Smooth muscle cell (in vitro differentiated cells): Measurements from ENCODE around the gene PTPN14. TPM values are rescaled to one million over a fixed set of nuclear protein-coding genes. Genes with fewer than 3 reads are reported as not detected.

Source experiments
- DNase-seq: peaks from one replicate; lab custom pipeline; 2025; ENCODE audit not compliant: unreplicated experiment; lab: John Stamatoyannopoulos, UW
- H2AFZ ChIP-seq: fragments of 200-600 bp; sonication (generic); 2 replicates; pipeline ENCODE4 v1.6.0; 2016; ENCODE audit warnings: antibody characterized with exemption, low read depth, mild to moderate bottlenecking
- H3F3A ChIP-seq: fragments of 200-600 bp; sonication (generic); 2 replicates; pipeline ENCODE4 v1.6.0; 2017; ENCODE audit warnings: antibody characterized with exemption, low read depth
- H3K27ac ChIP-seq: fragments of 200-600 bp; sonication (generic); 2 replicates; pipeline ENCODE4 v1.5.1; 2016; ENCODE audit warnings: low read depth, mild to moderate bottlenecking
- H3K27me3 ChIP-seq: fragments of 200-600 bp; sonication (generic); 2 replicates; pipeline ENCODE4 v1.6.1; 2016; ENCODE audit warnings: low read depth, mild to moderate bottlenecking
- H3K36me3 ChIP-seq: fragments of 200-600 bp; sonication (generic); 2 replicates; pipeline ENCODE4 v1.5.1; 2016; ENCODE audit warnings: low read depth
- H3K4me1 ChIP-seq: fragments of 200-600 bp; sonication (generic); 2 replicates; pipeline ENCODE4 v1.5.1; 2016; ENCODE audit warnings: low read depth
- H3K4me2 ChIP-seq: fragments of 200-600 bp; sonication (generic); 2 replicates; pipeline ENCODE4 v1.6.0; 2016; ENCODE audit warnings: mild to moderate bottlenecking
- H3K4me3 ChIP-seq: fragments of 200-600 bp; sonication (generic); 2 replicates; pipeline ENCODE4 v1.5.1; 2016; ENCODE audit warnings: mild to moderate bottlenecking
- H3K79me2 ChIP-seq: fragments of 200-600 bp; sonication (generic); 2 replicates; pipeline ENCODE4 v1.6.0; 2016; ENCODE audit warnings: low read depth, mild to moderate bottlenecking
- H3K9ac ChIP-seq: fragments of 200-600 bp; sonication (generic); 2 replicates; pipeline ENCODE4 v1.6.0; 2016; ENCODE audit warnings: low read depth
- H3K9me3 ChIP-seq: fragments of 200-600 bp; sonication (generic); replicated peaks from 2 replicates; pipeline ENCODE4 v1.5.1; 2016; ENCODE audit warnings: low read depth
- H4K20me1 ChIP-seq: fragments of 200-600 bp; sonication (generic); 2 replicates; pipeline ENCODE4 v1.6.0; 2016; ENCODE audit warnings: low read depth
- CTCF ChIP-seq: fragments of 200-600 bp; sonication (generic); IDR thresholded peaks from 2 replicates; pipeline ENCODE4 v1.5.1; 2017; ENCODE audit warnings: borderline replicate concordance, mild to moderate bottlenecking, antibody characterized with exemption; ENCODE audit not compliant: insufficient read depth, poor library complexity, severe bottlenecking
- WGBS: methylation state at CpG from one replicate; pipeline ENCODE4 v1.1.7; 2016; ENCODE audit warnings: low lambda C conversion rate; 5-methylcytosine and 5-hydroxymethylcytosine counted together
- polyA plus RNA-seq: library from polyadenylated mRNA; unstranded; fragments of >200 nt; fragmentation: Nextera tagmentation; extraction: Ambion mirVana; gene quantifications from 2 replicates; pipeline ENCODE4 v1.2.1, GENCODE V29; 2016
- total RNA-seq: library from RNA; depleted of rRNA; stranded (reverse); fragments of >200 nt; gene quantifications from 2 replicates; pipeline ENCODE4 v1.2.3, GENCODE V29; 2014

Gene PTPN14
- total and polyA plus RNA-seq, 2 experiments from 2014 or later, result 13.7 to 28.6 TPM

- Histone ChIP-seq H2AFZ (no peak overlapping the region), H3K79me2 (no peaks in the 10 kb centered on the region), H3K4me1 (peaks cover 8% of the 10 kb centered on the region), H3K9me3 (no peaks in the 10 kb centered on the region), H3K4me3 (no peak overlapping the region), H3K27me3 (no peaks in the 10 kb centered on the region), H3K4me2 (no peak overlapping the region), H3F3A (no peaks in the 10 kb centered on the region), H3K27ac (no peak overlapping the region), H3K36me3 (no peaks in the 10 kb centered on the region), H3K9ac (no peak overlapping the region), H4K20me1 (no peaks in the 10 kb centered on the region)
- 93% methylated on average over 3 of the region's 3 CpGs for WGBS
- TF ChIP-seq CTCF, result no peak
- DNase-seq, result no peak
Measured at GRCh38 chr1:214401666-214402065, 149.7 kb downstream of the PTPN14 start.

GRCh38 chr1:214400131-214400530 lies 151.3 kb downstream of the PTPN14 start:
- H3K27me3 ChIP-seq, result no peaks in the 10 kb centered on the region
- no peak for TF ChIP-seq CTCF
- H3K4me1 ChIP-seq, result peaks cover 7% of the 10 kb centered on the region
- DNase-seq, result no peak
- H3K79me2 ChIP-seq, result no peaks in the 10 kb centered on the region
- 91% methylated on average over 3 of the region's 3 CpGs for WGBS
- H3K9ac ChIP-seq, result no peak overlapping the region
- no peaks in the 10 kb centered on the region for H3F3A ChIP-seq
- H3K27ac ChIP-seq, result no peak overlapping the region
- H3K4me3 ChIP-seq, result no peak overlapping the region
- H3K36me3 ChIP-seq, result no peaks in the 10 kb centered on the region
- no peaks in the 10 kb centered on the region for H3K9me3 ChIP-seq
- H3K4me2 ChIP-seq, result no peak overlapping the region
- H4K20me1 ChIP-seq, result no peaks in the 10 kb centered on the region
- H2AFZ ChIP-seq, result no peak overlapping the region

GRCh38 chr1:214398490-214398889 lies 152.9 kb downstream of the PTPN14 start:
- H3K9me3 ChIP-seq, result no peaks in the 10 kb centered on the region
- no peak overlapping the region for H3K4me2 ChIP-seq
- 97% methylated on average over 6 of the region's 6 CpGs for WGBS
- H3K27me3 ChIP-seq, result no peaks in the 10 kb centered on the region
- no peak for TF ChIP-seq CTCF
- no peaks in the 10 kb centered on the region for H3K4me1 ChIP-seq
- no peak overlapping the region for H3K4me3 ChIP-seq
- DNase-seq, result no peak
- H3F3A ChIP-seq, result no peaks in the 10 kb centered on the region
- H3K79me2 ChIP-seq, result no peaks in the 10 kb centered on the region
- no peaks in the 10 kb centered on the region for H3K36me3 ChIP-seq
- no peak overlapping the region for H3K27ac ChIP-seq
- no peak overlapping the region for H2AFZ ChIP-seq
- peaks cover 4% of the 10 kb centered on the region for H4K20me1 ChIP-seq
- H3K9ac ChIP-seq, result no peak overlapping the region

- no peak overlapping the region for H3K4me3 ChIP-seq
- no peaks in the 10 kb centered on the region for H3K9me3 ChIP-seq
- no peak for DNase-seq
- no peak for TF ChIP-seq CTCF
- no peak overlapping the region for H2AFZ ChIP-seq
- H3K36me3 ChIP-seq, result no peaks in the 10 kb centered on the region
- H3K79me2 ChIP-seq, result no peaks in the 10 kb centered on the region
- H3K27me3 ChIP-seq, result no peaks in the 10 kb centered on the region
- H3K27ac ChIP-seq, result no peak overlapping the region
- H3K4me1 ChIP-seq, result no peaks in the 10 kb centered on the region
- WGBS, result 92% methylated on average over 2 of the region's 2 CpGs
- no peaks in the 10 kb centered on the region for H3F3A ChIP-seq
- H4K20me1 ChIP-seq, result peaks cover 4% of the 10 kb centered on the region
- no peak overlapping the region for H3K4me2 ChIP-seq
- H3K9ac ChIP-seq, result no peak overlapping the region
Measured at GRCh38 chr1:214397497-214397896, 153.9 kb downstream of the PTPN14 start.
